Natural killer cell (primary cell): ENCODE data around the gene PYGM. TPM values are rescaled to one million over a fixed set of nuclear protein-coding genes. Genes with fewer than 3 reads are reported as not detected.

ENCODE experiments used
- ATAC-seq, 3 donors: fragments of 150-1000 bp in 2 of 3; fragments of 200-7000 bp in 1 of 3; cut with Tn5 transposase; 1 replicate in 1 of 3; 2 replicates in 2 of 3; pipeline ENCODE4 v1.10.0; 2021; ENCODE audit warnings: mild to moderate bottlenecking in 2 of 3, moderate library complexity in 2 of 3
- DNase-seq, 2 donors: peaks; one replicate each; pipeline versions ENCODE4 v3.0.0 to v3.0.0-alpha.2; 2013 to 2021; ENCODE audit warnings: mixed read lengths in 1 of 2
- H3K27ac ChIP-seq: one replicate; pipeline ENCODE4 v1.5.1; 2013; ENCODE audit warnings: mild to moderate bottlenecking, low read length
- H3K27me3 ChIP-seq: one replicate; pipeline ENCODE4 v1.6.1; 2013; ENCODE audit warnings: low read length; ENCODE audit not compliant: control insufficient read depth, insufficient read depth
- H3K36me3 ChIP-seq: one replicate; pipeline ENCODE4 v1.6.1; 2013; ENCODE audit warnings: low read length; ENCODE audit not compliant: control insufficient read depth, insufficient read depth
- H3K4me1 ChIP-seq: one replicate; pipeline ENCODE4 v1.6.1; 2013; ENCODE audit warnings: low read length; ENCODE audit not compliant: control insufficient read depth, insufficient read depth
- H3K4me3 ChIP-seq: one replicate; pipeline ENCODE4 v1.5.1; 2013; ENCODE audit warnings: low read length
- H3K9me3 ChIP-seq: one replicate; pipeline ENCODE4 v1.6.1; 2013; ENCODE audit warnings: low read length; ENCODE audit not compliant: control insufficient read depth, insufficient read depth
- H3K27ac Mint-ChIP-seq, 2 donors: one replicate each; pipeline ENCODE4 v1.8.0; 2022; ENCODE audit warnings: mild to moderate bottlenecking in 2 of 2, mixed read lengths in 2 of 2, moderate library complexity in 1 of 2
- H3K27me3 Mint-ChIP-seq, 2 donors: one replicate each; pipeline ENCODE4 v1.8.0; 2022; ENCODE audit warnings: low read depth in 2 of 2, mixed read lengths in 2 of 2
- H3K36me3 Mint-ChIP-seq: one replicate; pipeline ENCODE4 v1.8.0; 2022; ENCODE audit warnings: mixed read lengths
- H3K4me1 Mint-ChIP-seq, 2 donors: one replicate each; pipeline ENCODE4 v1.8.0; 2022; ENCODE audit warnings: mixed read lengths in 2 of 2
- H3K4me3 Mint-ChIP-seq: one replicate; pipeline ENCODE4 v1.8.0; 2022; ENCODE audit warnings: mild to moderate bottlenecking, moderate library complexity, mixed read lengths
- H3K9me3 Mint-ChIP-seq, 2 donors: one replicate each; pipeline ENCODE4 v1.8.0; 2022; ENCODE audit warnings: mixed read lengths in 2 of 2
- WGBS: methylation state at CpG from one replicate; pipeline ENCODE4 v1.1.7; 2013; ENCODE audit warnings: missing lambda C conversion rate; ENCODE audit not compliant: insufficient coverage; 5-methylcytosine and 5-hydroxymethylcytosine counted together
- intact Hi-C: fragments of 100-400 bp; cut with micrococcal nuclease; formaldehyde crosslinking; loops from one replicate; pipeline ENCODE4 v1.14.2; 2022
- total RNA-seq, 4 donors: library from RNA; stranded (reverse); fragments of 120-200 nt in 1 of 4; gene quantifications; one replicate each; pipeline versions ENCODE4 v1.2.3 to v1.2.4, GENCODE V29; 2013 to 2022
- TF ChIP-seq, protein P1 (sequence below): fragments of 200-600 bp; IDR thresholded peaks from one replicate; pipeline ENCODE4 v1.8.0; 2022; ENCODE audit warnings: antibody characterized with exemption

PYGM gene
- total RNA-seq, 3 donors from 2014 or later (not counting 1 experiment from before 2014, with no cell fraction given): 4.1 to 8.4 (median 6.1) TPM

DNA sequence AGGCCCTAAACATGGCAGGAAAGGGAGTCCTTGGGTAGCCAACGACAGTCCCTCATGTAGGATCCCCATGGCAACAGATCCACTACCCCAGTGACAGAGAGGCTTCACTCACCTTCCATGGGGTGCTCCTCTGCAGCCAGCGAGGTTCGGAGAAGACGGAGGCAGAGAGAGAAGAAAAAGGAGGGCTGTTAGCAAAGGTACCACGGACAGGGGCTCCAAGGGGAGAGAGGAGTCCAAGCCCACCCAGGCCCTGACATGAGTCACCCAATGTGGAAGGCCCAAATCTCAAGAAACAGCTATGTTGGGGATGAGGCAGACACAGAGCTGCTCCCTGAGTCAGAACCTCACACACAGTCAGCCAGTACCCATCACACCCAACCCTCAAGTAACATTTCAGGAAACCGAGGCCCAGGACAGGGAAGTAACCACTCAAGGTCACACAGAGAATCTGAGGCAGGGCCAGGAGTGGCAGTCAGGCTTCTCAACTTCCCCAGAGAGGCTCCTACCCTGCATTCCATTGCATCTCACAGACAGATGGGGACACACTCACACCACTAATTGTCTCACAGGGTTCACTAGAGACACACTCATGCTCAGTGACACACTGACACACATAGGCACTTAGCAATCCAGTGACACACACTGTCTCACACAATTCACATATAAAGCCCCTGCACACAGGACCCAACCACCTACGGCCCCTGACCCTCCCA lies 62.0 kb downstream of the PYGM start:
- H3K4me1 Mint-ChIP-seq: peaks cover 0 to 3% of the 10 kb centered on the region in 2 donors
- H3K27me3 Mint-ChIP-seq: peaks cover 22 to 23% of the 10 kb centered on the region in 2 donors
- TF ChIP-seq, protein P1, sequence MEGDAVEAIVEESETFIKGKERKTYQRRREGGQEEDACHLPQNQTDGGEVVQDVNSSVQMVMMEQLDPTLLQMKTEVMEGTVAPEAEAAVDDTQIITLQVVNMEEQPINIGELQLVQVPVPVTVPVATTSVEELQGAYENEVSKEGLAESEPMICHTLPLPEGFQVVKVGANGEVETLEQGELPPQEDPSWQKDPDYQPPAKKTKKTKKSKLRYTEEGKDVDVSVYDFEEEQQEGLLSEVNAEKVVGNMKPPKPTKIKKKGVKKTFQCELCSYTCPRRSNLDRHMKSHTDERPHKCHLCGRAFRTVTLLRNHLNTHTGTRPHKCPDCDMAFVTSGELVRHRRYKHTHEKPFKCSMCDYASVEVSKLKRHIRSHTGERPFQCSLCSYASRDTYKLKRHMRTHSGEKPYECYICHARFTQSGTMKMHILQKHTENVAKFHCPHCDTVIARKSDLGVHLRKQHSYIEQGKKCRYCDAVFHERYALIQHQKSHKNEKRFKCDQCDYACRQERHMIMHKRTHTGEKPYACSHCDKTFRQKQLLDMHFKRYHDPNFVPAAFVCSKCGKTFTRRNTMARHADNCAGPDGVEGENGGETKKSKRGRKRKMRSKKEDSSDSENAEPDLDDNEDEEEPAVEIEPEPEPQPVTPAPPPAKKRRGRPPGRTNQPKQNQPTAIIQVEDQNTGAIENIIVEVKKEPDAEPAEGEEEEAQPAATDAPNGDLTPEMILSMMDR: no peak
- no peak overlapping the region for H3K4me3 Mint-ChIP-seq
- Histone ChIP-seq H3K27me3 (no peaks in the 10 kb centered on the region), H3K9me3 (no peaks in the 10 kb centered on the region), H3K27ac (no peak overlapping the region), H3K4me3 (no peak overlapping the region), H3K4me1 (no peaks in the 10 kb centered on the region), H3K36me3 (no peaks in the 10 kb centered on the region)
- 85% methylated on average over 7 of the region's 7 CpGs for WGBS
- no peaks in the 10 kb centered on the region for H3K9me3 Mint-ChIP-seq
- DNase-seq (no peak), ATAC-seq (no peak)
- H3K27ac Mint-ChIP-seq: no peak overlapping the region
- intact Hi-C loops: no loop called here
- no peaks in the 10 kb centered on the region for H3K36me3 Mint-ChIP-seq

Other genes starting within 250 kb of the PYGM start
- not detected for gene SLC22A11, start 204.0 kb downstream of the PYGM start, total RNA-seq
- not detected for gene SLC22A12, start 168.8 kb downstream of the PYGM start, total RNA-seq
- 1 to 10 TPM; 2.9 to 9.6 (median 7.7) TPM for gene NRXN2, start 36.8 kb downstream of the PYGM start, total RNA-seq
- gene RASGRP2, start 15.8 kb downstream of the PYGM start, total RNA-seq: 100 to 1,000 TPM; 371 to 417 (median 394) TPM
- gene SF1, start 18.6 kb upstream of the PYGM start, total RNA-seq: 100 to 1,000 TPM; 841 to 864 (median 845) TPM
- 10 to 100 TPM; 38.3 to 40.6 (median 38.7) TPM for gene MAP4K2, start 43.2 kb upstream of the PYGM start, total RNA-seq
- gene MEN1, start 50.6 kb upstream of the PYGM start, total RNA-seq: 10 to 100 TPM; 29.3 to 42.2 (median 32.2) TPM
- gene CDC42BPG, start 84.7 kb upstream of the PYGM start, total RNA-seq: 10 to 100 TPM in 2 of 3 donors, 1 to 10 TPM in 1; 8.2 to 12.7 (median 10.7) TPM
- gene EHD1, start 118.6 kb upstream of the PYGM start, total RNA-seq: 100 to 1,000 TPM; 218 to 246 (median 225) TPM
- gene ATG2A, start 157.2 kb upstream of the PYGM start, total RNA-seq: 100 to 1,000 TPM; 165 to 321 (median 259) TPM
- 10 to 100 TPM; 27.8 to 31.5 (median 28.5) TPM for gene PPP2R5B, start 164.7 kb upstream of the PYGM start, total RNA-seq
- not detected for gene GPHA2, start 175.9 kb upstream of the PYGM start, total RNA-seq
- not detected for gene MAJIN, start 212.1 kb upstream of the PYGM start, total RNA-seq
- under 1 TPM in 1 of 3 donors, not detected in 2; 0.30 TPM for gene BATF2, start 237.0 kb upstream of the PYGM start, total RNA-seq